ENCODE data around the gene PTPRJ.

Gene PTPRJ

GRCh38 chr11:47982616-47983015 lies 2.3 kb downstream of the PTPRJ start:
- Histone ChIP-seq H3K9me3 (ENCODE audit: control insufficient read depth, low read length) (no peaks in the 10 kb centered on the region), H3K4me3 (ENCODE audit: insufficient read depth, low read depth, low read length) (no peak overlapping the region), H3K4me1 (ENCODE audit: control insufficient read depth, insufficient read depth, low read length) (peaks cover 12% of the 10 kb centered on the region), H3K27ac (ENCODE audit: insufficient read depth, low read depth, low read length, poor library complexity, severe bottlenecking) (no peak overlapping the region), H3K27me3 (ENCODE audit: control insufficient read depth, insufficient read depth, low read length, poor library complexity, severe bottlenecking) (peaks cover 12% of the 10 kb centered on the region), H3K36me3 (ENCODE audit: control insufficient read depth, insufficient read depth, low read length) (no peaks in the 10 kb centered on the region)

- Histone ChIP-seq H3K27ac (ENCODE audit: insufficient read depth, low read depth, low read length, poor library complexity, severe bottlenecking) (no peak overlapping the region), H3K36me3 (ENCODE audit: control insufficient read depth, insufficient read depth, low read length) (no peaks in the 10 kb centered on the region)
- 96% methylated on average over 10 of the region's 10 CpGs for WGBS, 2 experiments
Observed at GRCh38 chr11:47983464-47984397, 3.4 kb downstream of the PTPRJ start.

GRCh38 chr11:47986219-47986618 lies 5.9 kb downstream of the PTPRJ start:
- no peaks in the 10 kb centered on the region for H3K36me3 ChIP-seq (ENCODE audit: control insufficient read depth, insufficient read depth, low read length)
- no peak overlapping the region for H3K27ac ChIP-seq (ENCODE audit: insufficient read depth, low read depth, low read length, poor library complexity, severe bottlenecking)
- peaks cover 9% of the 10 kb centered on the region for H3K4me1 ChIP-seq (ENCODE audit: control insufficient read depth, insufficient read depth, low read length)
- H3K4me3 ChIP-seq (ENCODE audit: insufficient read depth, low read depth, low read length) = no peak overlapping the region
- H3K9me3 ChIP-seq (ENCODE audit: control insufficient read depth, low read length) = no peaks in the 10 kb centered on the region
- 93 to 94% methylated on average over 5 of the region's 5 CpGs for WGBS, 2 experiments
- peaks cover 8% of the 10 kb centered on the region for H3K27me3 ChIP-seq (ENCODE audit: control insufficient read depth, insufficient read depth, low read length, poor library complexity, severe bottlenecking)

More at GRCh38 chr11:47983464-47984397, 3.4 kb downstream of the PTPRJ start:
- Histone ChIP-seq H3K9me3 (ENCODE audit: control insufficient read depth, low read length) (no peaks in the 10 kb centered on the region), H3K4me1 (ENCODE audit: control insufficient read depth, insufficient read depth, low read length) (peaks cover 12% of the 10 kb centered on the region), H3K4me3 (ENCODE audit: insufficient read depth, low read depth, low read length) (no peak overlapping the region), H3K27me3 (ENCODE audit: control insufficient read depth, insufficient read depth, low read length, poor library complexity, severe bottlenecking) (peaks cover 12% of the 10 kb centered on the region)

- H3K4me3 ChIP-seq (ENCODE audit: insufficient read depth, low read depth, low read length) = no peak overlapping the region
- WGBS, 2 experiments = 90 to 100% methylated on average over 1 of the region's 1 CpG
- peaks cover 6% of the 10 kb centered on the region for H3K4me1 ChIP-seq (ENCODE audit: control insufficient read depth, insufficient read depth, low read length)
- H3K27me3 ChIP-seq (ENCODE audit: control insufficient read depth, insufficient read depth, low read length, poor library complexity, severe bottlenecking) = peaks cover 6% of the 10 kb centered on the region
- no peak overlapping the region for H3K27ac ChIP-seq (ENCODE audit: insufficient read depth, low read depth, low read length, poor library complexity, severe bottlenecking)
- no peaks in the 10 kb centered on the region for H3K36me3 ChIP-seq (ENCODE audit: control insufficient read depth, insufficient read depth, low read length)
- no peaks in the 10 kb centered on the region for H3K9me3 ChIP-seq (ENCODE audit: control insufficient read depth, low read length)
Observed at GRCh38 chr11:47986742-47987141, 6.4 kb downstream of the PTPRJ start.

- WGBS, 2 experiments = 83 to 87% methylated on average over 2 of the region's 2 CpGs
- H3K9me3 ChIP-seq (ENCODE audit: control insufficient read depth, low read length) = no peaks in the 10 kb centered on the region
- no peak overlapping the region for H3K4me3 ChIP-seq (ENCODE audit: insufficient read depth, low read depth, low read length)
- no peaks in the 10 kb centered on the region for H3K27me3 ChIP-seq (ENCODE audit: control insufficient read depth, insufficient read depth, low read length, poor library complexity, severe bottlenecking)
- H3K4me1 ChIP-seq (ENCODE audit: control insufficient read depth, insufficient read depth, low read length) = peaks cover under 1% of the 10 kb centered on the region
- no peak overlapping the region for H3K27ac ChIP-seq (ENCODE audit: insufficient read depth, low read depth, low read length, poor library complexity, severe bottlenecking)
- H3K36me3 ChIP-seq (ENCODE audit: control insufficient read depth, insufficient read depth, low read length) = no peaks in the 10 kb centered on the region
Observed at GRCh38 chr11:47987310-47987709, 7.0 kb downstream of the PTPRJ start.

GRCh38 chr11:47987781-47988180 lies 7.4 kb downstream of the PTPRJ start:
- Histone ChIP-seq H3K36me3 (ENCODE audit: control insufficient read depth, insufficient read depth, low read length) (no peaks in the 10 kb centered on the region), H3K27me3 (ENCODE audit: control insufficient read depth, insufficient read depth, low read length, poor library complexity, severe bottlenecking) (no peaks in the 10 kb centered on the region), H3K27ac (ENCODE audit: insufficient read depth, low read depth, low read length, poor library complexity, severe bottlenecking) (no peak overlapping the region), H3K9me3 (ENCODE audit: control insufficient read depth, low read length) (no peaks in the 10 kb centered on the region), H3K4me1 (ENCODE audit: control insufficient read depth, insufficient read depth, low read length) (no peaks in the 10 kb centered on the region), H3K4me3 (ENCODE audit: insufficient read depth, low read depth, low read length) (no peak overlapping the region)
- WGBS, 2 experiments = 85 to 91% methylated on average over 6 of the region's 6 CpGs

- H3K4me1 ChIP-seq (ENCODE audit: control insufficient read depth, insufficient read depth, low read length) = no peaks in the 10 kb centered on the region
- no peaks in the 10 kb centered on the region for H3K36me3 ChIP-seq (ENCODE audit: control insufficient read depth, insufficient read depth, low read length)
- whole genome bisulfite sequencing, 2 experiments = 95 to 100% methylated on average over 2 of the region's 2 CpGs
- H3K27ac ChIP-seq (ENCODE audit: insufficient read depth, low read depth, low read length, poor library complexity, severe bottlenecking) = no peak overlapping the region
- H3K27me3 ChIP-seq (ENCODE audit: control insufficient read depth, insufficient read depth, low read length, poor library complexity, severe bottlenecking) = no peaks in the 10 kb centered on the region
- H3K4me3 ChIP-seq (ENCODE audit: insufficient read depth, low read depth, low read length) = no peak overlapping the region
- no peaks in the 10 kb centered on the region for H3K9me3 ChIP-seq (ENCODE audit: control insufficient read depth, low read length)
Observed at GRCh38 chr11:47989779-47990178, 9.4 kb downstream of the PTPRJ start.

GRCh38 chr11:47991266-47991830 lies 11.0 kb downstream of the PTPRJ start:
- Histone ChIP-seq H3K4me3 (ENCODE audit: insufficient read depth, low read depth, low read length) (no peak overlapping the region), H3K36me3 (ENCODE audit: control insufficient read depth, insufficient read depth, low read length) (no peaks in the 10 kb centered on the region), H3K27ac (ENCODE audit: insufficient read depth, low read depth, low read length, poor library complexity, severe bottlenecking) (no peak overlapping the region), H3K27me3 (ENCODE audit: control insufficient read depth, insufficient read depth, low read length, poor library complexity, severe bottlenecking) (no peaks in the 10 kb centered on the region), H3K9me3 (ENCODE audit: control insufficient read depth, low read length) (no peaks in the 10 kb centered on the region), H3K4me1 (ENCODE audit: control insufficient read depth, insufficient read depth, low read length) (no peaks in the 10 kb centered on the region)
- 62 to 63% methylated on average over 8 to 9 of the region's 9 CpGs for WGBS, 2 experiments

- Histone ChIP-seq H3K9me3 (ENCODE audit: control insufficient read depth, low read length) (no peaks in the 10 kb centered on the region), H3K4me1 (ENCODE audit: control insufficient read depth, insufficient read depth, low read length) (no peaks in the 10 kb centered on the region), H3K27me3 (ENCODE audit: control insufficient read depth, insufficient read depth, low read length, poor library complexity, severe bottlenecking) (no peaks in the 10 kb centered on the region), H3K27ac (ENCODE audit: insufficient read depth, low read depth, low read length, poor library complexity, severe bottlenecking) (no peak overlapping the region), H3K4me3 (ENCODE audit: insufficient read depth, low read depth, low read length) (no peak overlapping the region), H3K36me3 (ENCODE audit: control insufficient read depth, insufficient read depth, low read length) (no peaks in the 10 kb centered on the region)
- 94 to 98% methylated on average over 6 of the region's 6 CpGs for WGBS, 2 experiments
Observed at GRCh38 chr11:47991894-47992293, 11.5 kb downstream of the PTPRJ start.

- H3K36me3 ChIP-seq (ENCODE audit: control insufficient read depth, insufficient read depth, low read length) = no peaks in the 10 kb centered on the region
- no peaks in the 10 kb centered on the region for H3K4me1 ChIP-seq (ENCODE audit: control insufficient read depth, insufficient read depth, low read length)
- no peak overlapping the region for H3K4me3 ChIP-seq (ENCODE audit: insufficient read depth, low read depth, low read length)
- 87 to 88% methylated on average over 11 of the region's 11 CpGs for WGBS, 2 experiments
- no peaks in the 10 kb centered on the region for H3K9me3 ChIP-seq (ENCODE audit: control insufficient read depth, low read length)
- H3K27ac ChIP-seq (ENCODE audit: insufficient read depth, low read depth, low read length, poor library complexity, severe bottlenecking) = no peak overlapping the region
- H3K27me3 ChIP-seq (ENCODE audit: control insufficient read depth, insufficient read depth, low read length, poor library complexity, severe bottlenecking) = no peaks in the 10 kb centered on the region
Observed at GRCh38 chr11:47992959-47993820, 12.8 kb downstream of the PTPRJ start.

All from ectodermal cell (in vitro differentiated cells).